Transverse colon (tissue), 4 donors: Measurements from ENCODE around the gene RASGRP2. TPM values are rescaled to one million over a fixed set of nuclear protein-coding genes. Genes with fewer than 3 reads are reported as not detected.

Experiments used
- DNase-seq: peaks from one replicate; pipeline ENCODE4 v3.0.0-alpha.2; 2019
- H3K27ac ChIP-seq, 4 donors: fragments of 200-600 bp; sonication (generic); 2 replicates each; pipeline ENCODE4 v1.5.1; 2016 to 2018; ENCODE audit warnings: inconsistent platforms in 4 of 4
- H3K27me3 ChIP-seq: fragments of 200-600 bp; sonication (generic); 2 replicates; pipeline ENCODE4 v1.5.1; 2017; ENCODE audit warnings: inconsistent platforms
- H3K36me3 ChIP-seq, 4 donors: fragments of 200-600 bp; sonication (generic); 2 replicates each; pipeline ENCODE4 v1.5.1; 2017 to 2019; ENCODE audit warnings: inconsistent platforms in 4 of 4
- H3K4me1 ChIP-seq, 4 donors: fragments of 200-600 bp; sonication (generic); 2 replicates each; pipeline ENCODE4 v1.5.1; 2017 to 2020; ENCODE audit warnings: inconsistent platforms in 4 of 4
- H3K4me3 ChIP-seq, 4 donors: fragments of 200-600 bp; sonication (generic); 1 replicate in 1 of 4; 2 replicates in 3 of 4; pipeline versions ENCODE4 v1.5.1 to v1.6.1; 2017 to 2019; ENCODE audit warnings: inconsistent platforms in 4 of 4
- H3K9me3 ChIP-seq, 2 donors: fragments of 200-600 bp; sonication (generic); 2 replicates each; pipeline ENCODE4 v1.5.1; 2017 to 2019; ENCODE audit warnings: inconsistent platforms in 2 of 2
- EP300 ChIP-seq: sonication (generic); formaldehyde crosslinking; IDR thresholded peaks from one replicate; pipeline ENCODE4 v1.6.1; 2017; ENCODE audit warnings: antibody characterized with exemption, low read depth
- POLR2A ChIP-seq: fragments of 450-650 bp; IDR thresholded peaks from one replicate; pipeline ENCODE4 v1.6.1; 2016; ENCODE audit warnings: antibody characterized with exemption, mild to moderate bottlenecking, moderate library complexity
- POLR2AphosphoS5 ChIP-seq, 3 donors: sonication (generic); formaldehyde crosslinking; IDR thresholded peaks; one replicate each; pipeline ENCODE4 v1.6.1; 2016; ENCODE audit warnings: antibody characterized with exemption in 3 of 3
- WGBS, 2 donors: methylation state at CpG; one replicate each; pipeline ENCODE4 v1.1.5; 2018; ENCODE audit warnings: low coverage in 1 of 2; 5-methylcytosine and 5-hydroxymethylcytosine counted together
- in situ Hi-C, 4 donors: fragments of 200-750 bp; cut with MboI; loops; one replicate each; pipeline versions ENCODE4 v1.15.0 to v1.15.1; 2017; ENCODE audit warnings: low sequenced_read_pairs in 3 of 4, low pct_ligation_motif_present in 1 of 4, low pct_unique_long_range_greater_than_20kb in 1 of 4
- intact Hi-C: fragments of 100-400 bp; cut with DNase I; formaldehyde crosslinking; loops from one replicate; pipeline ENCODE4 v1.15.1; 2023; ENCODE audit warnings: low total_unique reads
- total RNA-seq, 4 donors: library from RNA; depleted of rRNA; stranded (reverse); fragments of >200 nt; gene quantifications; one replicate each; pipeline ENCODE4 v1.1.0, GENCODE V29; 2016
- TF ChIP-seq, protein P1 (sequence below), 5 experiments: fragments of 200-600 bp in 3 of 5; fragments of 450-650 bp in 2 of 5; sonication (generic) in 3 of 5; IDR thresholded peaks; 1 replicate in 2 of 5; 2 replicates in 3 of 5; pipeline ENCODE4 v1.5.1; 2016 to 2017; ENCODE audit warnings: antibody characterized with exemption in 5 of 5, inconsistent platforms in 3 of 5, mild to moderate bottlenecking in 2 of 5, moderate library complexity in 1 of 5

The RASGRP2 gene
- total RNA-seq, 4 donors from 2014 or later, result 12.1 to 24.3 (median 17.3) TPM

DNA sequence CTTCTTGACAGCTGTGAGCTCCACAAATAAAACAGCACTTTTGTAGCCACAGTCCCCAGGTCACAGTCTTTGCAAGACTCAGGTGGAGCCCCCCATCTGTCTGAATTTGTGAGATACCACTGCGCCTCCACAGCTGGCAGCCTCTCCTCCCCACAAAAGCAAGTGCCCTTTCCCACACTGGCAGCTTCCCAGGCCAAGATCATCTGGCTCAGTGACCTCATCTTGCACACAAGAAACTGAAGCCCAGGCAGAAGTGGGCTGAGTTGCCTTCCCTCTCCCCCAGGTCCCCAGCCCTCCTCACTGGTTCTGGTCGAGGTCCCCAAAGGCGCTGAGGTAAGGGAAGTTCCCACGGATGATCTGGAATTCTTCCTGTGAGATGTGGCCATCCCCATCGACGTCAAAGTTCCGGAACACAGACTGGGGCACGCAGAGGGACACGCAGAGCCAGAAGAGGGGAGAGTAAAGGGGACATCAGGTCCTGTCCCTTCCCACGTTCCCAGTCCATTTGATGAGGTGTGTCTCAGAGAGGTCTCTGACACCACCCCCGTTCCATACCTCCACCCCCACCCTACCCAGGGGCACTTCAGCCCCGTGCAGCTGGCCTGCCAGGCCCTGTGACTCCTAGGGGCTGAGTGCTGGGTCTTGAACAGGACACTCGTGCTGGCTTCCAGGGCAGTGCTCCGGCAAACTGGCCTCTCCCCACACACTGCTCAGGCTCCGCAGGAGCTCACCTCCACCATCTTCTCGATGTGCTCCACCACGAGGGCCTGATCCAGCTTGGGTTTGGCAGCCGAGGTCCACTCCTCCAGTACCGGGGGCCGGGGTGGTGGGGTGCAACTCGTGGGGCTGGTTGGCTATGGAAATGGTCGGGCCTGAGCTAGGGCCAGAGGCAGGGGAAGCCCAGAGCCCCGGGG is 8.9 kb downstream of the RASGRP2 start:
- TF ChIP-seq, protein P1, sequence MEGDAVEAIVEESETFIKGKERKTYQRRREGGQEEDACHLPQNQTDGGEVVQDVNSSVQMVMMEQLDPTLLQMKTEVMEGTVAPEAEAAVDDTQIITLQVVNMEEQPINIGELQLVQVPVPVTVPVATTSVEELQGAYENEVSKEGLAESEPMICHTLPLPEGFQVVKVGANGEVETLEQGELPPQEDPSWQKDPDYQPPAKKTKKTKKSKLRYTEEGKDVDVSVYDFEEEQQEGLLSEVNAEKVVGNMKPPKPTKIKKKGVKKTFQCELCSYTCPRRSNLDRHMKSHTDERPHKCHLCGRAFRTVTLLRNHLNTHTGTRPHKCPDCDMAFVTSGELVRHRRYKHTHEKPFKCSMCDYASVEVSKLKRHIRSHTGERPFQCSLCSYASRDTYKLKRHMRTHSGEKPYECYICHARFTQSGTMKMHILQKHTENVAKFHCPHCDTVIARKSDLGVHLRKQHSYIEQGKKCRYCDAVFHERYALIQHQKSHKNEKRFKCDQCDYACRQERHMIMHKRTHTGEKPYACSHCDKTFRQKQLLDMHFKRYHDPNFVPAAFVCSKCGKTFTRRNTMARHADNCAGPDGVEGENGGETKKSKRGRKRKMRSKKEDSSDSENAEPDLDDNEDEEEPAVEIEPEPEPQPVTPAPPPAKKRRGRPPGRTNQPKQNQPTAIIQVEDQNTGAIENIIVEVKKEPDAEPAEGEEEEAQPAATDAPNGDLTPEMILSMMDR (IDR thresholded peaks at IDR 0.05), result no peak
- TF ChIP-seq EP300 (no peak), POLR2AphosphoS5 (IDR thresholded peaks at IDR 0.05) (no peak), POLR2A (no peak)
- Histone ChIP-seq H3K9me3 (no peaks in the 10 kb centered on the region), H3K27ac (no peak overlapping the region), H3K4me3 (no peak overlapping the region), H3K4me1 (peaks cover 0 to under 1% (median 0%) of the 10 kb centered on the region in 4 donors), H3K27me3 (peaks cover 5% of the 10 kb centered on the region), H3K36me3 (no peaks in the 10 kb centered on the region)
- no peak for DNase-seq
- 82% methylated on average over 23 of the region's 23 CpGs; no CpG with 5 or more reads in 1 of the 2 donors for WGBS, 2 donors
- intact Hi-C loops, result no loop called here
- in situ Hi-C loops, result no loop called here

DNA sequence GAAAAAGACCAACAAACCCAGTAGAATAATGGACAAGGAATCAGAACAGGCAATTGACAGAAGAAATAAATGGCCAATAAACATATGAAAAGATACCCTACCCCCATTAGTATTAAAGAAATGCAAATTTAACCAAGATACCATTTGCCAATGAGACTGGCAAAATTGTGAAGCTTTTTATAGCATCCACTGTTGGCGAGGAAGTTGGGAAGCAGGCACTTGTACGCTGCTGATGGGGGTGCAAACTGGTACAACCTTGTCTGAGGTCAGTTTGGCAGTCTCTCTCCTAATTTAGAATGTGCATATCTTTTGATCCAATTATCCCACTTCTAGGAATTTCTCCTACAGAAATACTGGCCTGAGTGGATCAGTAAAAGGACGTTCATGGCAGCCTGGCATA is 12.3 kb downstream of the RASGRP2 start:
- no peak for DNase-seq
- intact Hi-C loops, result no loop called here
- Histone ChIP-seq H3K9me3 (no peaks in the 10 kb centered on the region), H3K27me3 (peaks cover 8% of the 10 kb centered on the region), H3K4me1 (peaks cover 0 to 4% (median 1%) of the 10 kb centered on the region in 4 donors), H3K36me3 (no peaks in the 10 kb centered on the region), H3K4me3 (no peak overlapping the region), H3K27ac (no peak overlapping the region)
- TF ChIP-seq, protein P1 (IDR thresholded peaks at IDR 0.05), result no peak
- TF ChIP-seq POLR2A (no peak), POLR2AphosphoS5 (IDR thresholded peaks at IDR 0.05) (no peak), EP300 (no peak)
- in situ Hi-C loops, result no loop called here
- 75 to 93% methylated on average over 3 of the region's 3 CpGs for WGBS, 2 donors

DNA sequence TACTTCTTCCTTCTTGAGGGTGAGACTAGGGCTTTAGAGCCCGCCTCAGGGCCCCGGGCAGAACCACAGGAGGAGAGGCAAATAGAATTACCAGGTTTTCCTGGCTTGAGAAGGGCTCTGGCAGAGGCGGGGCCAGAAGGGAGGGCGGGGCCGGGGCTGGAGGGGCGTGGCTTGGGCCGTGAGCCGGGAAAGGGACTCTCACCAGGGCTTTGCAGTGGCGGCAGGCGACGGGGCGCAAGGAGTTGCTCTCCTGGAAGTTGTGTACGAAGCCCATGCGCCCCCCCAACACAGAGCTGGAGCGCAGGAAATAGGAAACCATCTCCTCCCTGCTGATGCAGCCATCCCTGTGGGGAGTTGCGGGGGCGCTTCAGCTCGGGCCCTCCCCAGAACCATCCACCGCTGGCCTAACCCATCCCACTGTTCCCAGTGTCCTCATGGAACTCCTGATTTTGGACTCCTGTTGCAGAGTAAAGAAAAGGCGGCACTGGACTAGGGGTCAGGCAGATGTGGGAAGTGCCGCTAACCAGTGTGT is 14.0 kb downstream of the RASGRP2 start:
- Histone ChIP-seq H3K27me3 (peaks cover 8% of the 10 kb centered on the region), H3K9me3 (no peaks in the 10 kb centered on the region), H3K36me3 (no peaks in the 10 kb centered on the region), H3K4me1 (peaks cover 0 to 4% (median 1%) of the 10 kb centered on the region in 4 donors), H3K4me3 (no peak overlapping the region), H3K27ac (no peak overlapping the region)
- in situ Hi-C loops (no loop called here), intact Hi-C loops (loop anchor here (5.0 kb wide), 1 partner anchor 43 kb away; no protein-coding TSS in a partner anchor)
- WGBS, 2 donors, result 40% methylated on average over 21 of the region's 21 CpGs; no CpG with 5 or more reads in 1 of the 2 donors
- TF ChIP-seq POLR2A (no peak), EP300 (no peak), POLR2AphosphoS5 (IDR thresholded peaks at IDR 0.05) (no peak)
- TF ChIP-seq, protein P1 (IDR thresholded peaks at IDR 0.05), result no peak
- peak; percentile 44 for DNase-seq

DNA sequence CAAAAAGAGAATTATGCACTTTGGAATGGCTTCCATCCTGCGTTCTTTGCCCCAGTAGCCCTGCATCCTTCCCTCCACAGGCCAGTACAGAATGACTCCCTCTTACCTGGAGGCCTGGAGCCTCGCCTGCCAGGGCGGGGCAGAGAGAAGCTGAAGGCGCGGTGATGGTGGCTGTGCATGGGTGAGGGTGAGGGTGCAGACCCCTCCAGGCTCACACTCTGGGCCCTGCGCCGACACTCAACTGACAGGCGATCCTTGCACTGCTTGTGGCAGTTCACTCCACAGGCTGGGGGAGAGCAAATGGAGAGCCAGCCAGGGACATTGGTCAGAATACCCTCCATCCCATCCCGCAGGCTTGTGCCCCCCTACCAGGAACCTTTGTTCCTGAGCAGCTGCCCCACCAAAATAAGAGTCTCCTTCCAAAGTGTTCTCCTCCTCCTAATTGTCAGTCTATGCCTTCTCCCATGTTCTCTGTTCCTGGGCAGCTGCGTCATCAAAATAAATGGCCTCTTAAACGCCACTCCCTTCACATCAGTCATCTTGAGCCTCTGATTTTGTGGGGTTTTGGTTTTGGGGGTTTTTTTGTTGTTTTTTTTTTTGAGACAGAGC is 15.1 kb downstream of the RASGRP2 start:
- H3K4me1 ChIP-seq, result peaks cover 0 to 4% (median 1%) of the 10 kb centered on the region in 4 donors
- no peaks in the 10 kb centered on the region for H3K9me3 ChIP-seq
- no peak for DNase-seq
- H3K27me3 ChIP-seq, result peaks cover 8% of the 10 kb centered on the region
- no peak overlapping the region for H3K27ac ChIP-seq
- intact Hi-C loops (loop anchor here (5.0 kb wide), 1 partner anchor 42 kb away; no protein-coding TSS in a partner anchor), in situ Hi-C loops (no loop called here)
- WGBS, 2 donors, result 85% methylated on average over 5 to 11 of the region's 11 CpGs
- H3K36me3 ChIP-seq, result no peaks in the 10 kb centered on the region
- TF ChIP-seq POLR2A, result no peak
- TF ChIP-seq POLR2AphosphoS5 (IDR thresholded peaks at IDR 0.05), result no peak
- no peak for TF ChIP-seq EP300
- TF ChIP-seq, protein P1 (IDR thresholded peaks at IDR 0.05), result no peak
- H3K4me3 ChIP-seq, result no peak overlapping the region
